HepG2 (cell line): ENCODE measurements around the gene MYO10. TPM values are rescaled to one million over a fixed set of nuclear protein-coding genes. Genes with fewer than 3 reads are reported as not detected.

Experiments
- CCAR2 ChIP-seq: fragments of 200-400 bp; formaldehyde crosslinking; optimal IDR thresholded peaks from 2 replicates; pipeline ENCODE3; 2018; ENCODE audit warnings: low read depth, mild to moderate bottlenecking, low read length, moderate library complexity
- CENPT ChIP-seq: sonication (generic); formaldehyde crosslinking; IDR thresholded peaks from 2 replicates; pipeline ENCODE4 v1.8.0; 2022; ENCODE audit warnings: low read depth, mild to moderate bottlenecking, moderate library complexity, missing genetic modification reagents
- ESRRA ChIP-seq: sonication (generic); formaldehyde crosslinking; IDR thresholded peaks from 2 replicates; pipeline ENCODE4 v1.5.1; 2020; ENCODE audit warnings: mild to moderate bottlenecking, low read depth, missing genetic modification reagents
- FIP1L1 ChIP-seq: fragments of 200-400 bp; formaldehyde crosslinking; IDR thresholded peaks from 2 replicates; pipeline ENCODE4 v1.6.1; 2018; ENCODE audit warnings: low read depth, mild to moderate bottlenecking, low read length, moderate library complexity, borderline replicate concordance; ENCODE audit not compliant: insufficient read depth
- FOXA1 ChIP-seq, 2 experiments: fragments of 450-650 bp in 1 of 2; sonication (generic) in 1 of 2; formaldehyde crosslinking in 1 of 2; IDR thresholded peaks; 2 replicates each; pipeline versions ENCODE4 v1.4.0 to v1.6.1; 2016 to 2020; ENCODE audit warnings: missing genetic modification reagents in 1 of 2
- HMGA1 ChIP-seq: sonication (generic); formaldehyde crosslinking; conservative IDR thresholded peaks from 2 replicates; pipeline ENCODE4 v1.4.0; 2020; ENCODE audit warnings: missing genetic modification reagents
- KLF12 ChIP-seq: sonication (generic); formaldehyde crosslinking; IDR thresholded peaks from 2 replicates; pipeline ENCODE4 v1.4.0; 2020; ENCODE audit warnings: missing genetic modification reagents, borderline replicate concordance
- MIER2 ChIP-seq: IDR thresholded peaks from 2 replicates; pipeline ENCODE4 v1.6.1; 2016; ENCODE audit warnings: missing biosample characterization, missing genetic modification reagents
- NBN ChIP-seq: fragments of 450-650 bp; conservative IDR thresholded peaks from 2 replicates; pipeline ENCODE4 v1.6.1; 2017
- NFIC ChIP-seq: IDR thresholded peaks from 2 replicates; pipeline ENCODE4 v1.6.1; 2012; ENCODE audit warnings: mild to moderate bottlenecking, low read length, inconsistent platforms
- NR2F1 ChIP-seq, 2 experiments: fragments of 450-650 bp in 1 of 2; formaldehyde crosslinking in 1 of 2; IDR thresholded peaks; 2 replicates each; pipeline versions ENCODE4 v1.5.0 to v1.6.1; 2016 to 2020; ENCODE audit warnings: mild to moderate bottlenecking in 1 of 2, missing compliant biosample characterization in 1 of 2, missing genetic modification reagents in 1 of 2, moderate library complexity in 1 of 2
- SMAD1 ChIP-seq: sonication (generic); formaldehyde crosslinking; IDR thresholded peaks from 2 replicates; pipeline ENCODE4 v1.4.0; 2020; ENCODE audit warnings: missing genetic modification reagents, low read depth, mild to moderate bottlenecking, borderline replicate concordance
- STAT5B ChIP-seq: sonication (generic); formaldehyde crosslinking; IDR thresholded peaks from 2 replicates; pipeline ENCODE4 v1.4.0; 2020; ENCODE audit warnings: missing genetic modification reagents
- TBL1XR1 ChIP-seq: fragments of 150-350 bp; IDR thresholded peaks from 2 replicates; pipeline ENCODE4 v1.6.1; 2014; ENCODE audit warnings: borderline replicate concordance, low read length; ENCODE audit not compliant: partially characterized antibody
- TCF7L2 ChIP-seq: IDR thresholded peaks from 2 replicates; pipeline ENCODE4 v1.6.1; 2011; ENCODE audit warnings: mild to moderate bottlenecking, low read depth, low read length, moderate library complexity
- ZBTB38 ChIP-seq: sonication (generic); formaldehyde crosslinking; IDR thresholded peaks from 2 replicates; pipeline ENCODE4 v1.5.1; 2020; ENCODE audit warnings: mild to moderate bottlenecking, missing genetic modification reagents
- ZFP36L2 ChIP-seq: sonication (generic); formaldehyde crosslinking; IDR thresholded peaks from 2 replicates; pipeline ENCODE4 v1.4.0; 2020; ENCODE audit warnings: missing genetic modification reagents
- ZIK1 ChIP-seq: sonication (generic); formaldehyde crosslinking; IDR thresholded peaks from 2 replicates; pipeline ENCODE4 v1.5.0; 2020; ENCODE audit warnings: mild to moderate bottlenecking, low read depth, missing genetic modification reagents, borderline replicate concordance
- ZNF180 ChIP-seq: sonication (generic); formaldehyde crosslinking; IDR thresholded peaks from 2 replicates; pipeline ENCODE4 v1.4.0; 2020; ENCODE audit warnings: low read depth, missing genetic modification reagents, borderline replicate concordance
- ZNF776 ChIP-seq: sonication (generic); formaldehyde crosslinking; IDR thresholded peaks from 2 replicates; pipeline ENCODE4 v1.4.0; 2020; ENCODE audit warnings: mild to moderate bottlenecking, missing genetic modification reagents
- polyA plus RNA-seq, 8 experiments: library from polyadenylated mRNA; depleted of rRNA in 3 of 8; stranded (reverse) in 7 of 8; unstranded in 1 of 8; fragments of >200 nt; fragmentation: Illumina TruSeq in 4 of 8; extraction: Trizol in 4 of 8; gene quantifications; 2 replicates each; pipeline versions ENCODE4 v1.2.1 to v1.2.3, GENCODE V29; 2011 to 2016; ENCODE audit warnings: low read depth in 4 of 8, missing spikeins in 1 of 8, mixed read lengths in 1 of 8; ENCODE audit not compliant: insufficient read depth in 1 of 8
- total RNA-seq, 5 experiments: library from RNA; depleted of rRNA; stranded (reverse); fragments of >200 nt; fragmentation: Illumina TruSeq; extraction: Trizol; gene quantifications; 2 replicates each; pipeline ENCODE4 v1.2.3, GENCODE V29; 2016; ENCODE audit warnings: low read depth in 1 of 5
- TF ChIP-seq, protein P1 (sequence below): sonication (generic); formaldehyde crosslinking; IDR thresholded peaks from 2 replicates; pipeline ENCODE4 v1.4.0; 2020; ENCODE audit warnings: missing genetic modification reagents, mild to moderate bottlenecking, borderline replicate concordance
- TF ChIP-seq, protein P2 (sequence below): sonication (generic); formaldehyde crosslinking; IDR thresholded peaks from 2 replicates; pipeline ENCODE4 v1.5.1; 2020; ENCODE audit warnings: missing genetic modification reagents, mild to moderate bottlenecking, borderline replicate concordance
- TF ChIP-seq, protein P3 (sequence below): sonication (generic); formaldehyde crosslinking; IDR thresholded peaks from 2 replicates; pipeline ENCODE4 v1.4.0; 2020; ENCODE audit warnings: missing genetic modification reagents
- TF ChIP-seq, protein P4 (sequence below): sonication (generic); formaldehyde crosslinking; IDR thresholded peaks from 2 replicates; pipeline ENCODE4 v1.5.0; 2020; ENCODE audit warnings: mild to moderate bottlenecking, missing genetic modification reagents, moderate library complexity

MYO10 gene
- total and polyA plus RNA-seq, 2 of the 13 experiments (the other 11 are each of a cell fraction or from before 2014, with no cell fraction given): 4.5 to 14.0 TPM

DNA sequence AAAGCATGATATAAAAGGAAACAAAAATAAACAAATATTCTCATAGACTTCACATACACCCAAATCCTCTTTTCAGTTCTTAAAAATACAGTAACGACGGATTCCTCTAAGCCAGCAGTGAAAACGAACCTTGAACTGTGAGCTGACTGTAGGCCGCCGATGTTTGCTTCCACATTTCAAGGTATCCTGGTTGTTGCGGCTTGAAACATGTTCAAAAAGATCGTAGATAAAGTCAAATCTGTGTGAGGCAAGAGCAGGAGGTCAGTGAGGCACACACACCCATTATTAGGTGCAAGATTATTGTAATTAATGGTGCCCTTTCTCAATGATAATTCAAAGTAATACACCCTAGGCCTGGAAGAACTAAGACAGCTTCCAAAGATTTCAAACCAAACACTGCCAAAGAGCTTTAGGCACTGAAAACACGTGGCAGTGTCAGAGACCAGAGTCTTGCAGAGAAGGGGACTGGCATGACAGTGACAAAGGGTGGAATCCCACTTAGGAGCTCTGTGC lies 178.0 kb downstream of the MYO10 start (continued):
- no peak for TF ChIP-seq STAT5B (CRISPR knock-in tag)
- TF ChIP-seq FOXA1 (IDR thresholded peaks at IDR 0.05): no peak
- TF ChIP-seq FOXA1 (CRISPR knock-in tag; IDR thresholded peaks at IDR 0.05): peak; percentile 59
- no peak for TF ChIP-seq SMAD1
- no peak for TF ChIP-seq CCAR2
- TF ChIP-seq, protein P1, sequence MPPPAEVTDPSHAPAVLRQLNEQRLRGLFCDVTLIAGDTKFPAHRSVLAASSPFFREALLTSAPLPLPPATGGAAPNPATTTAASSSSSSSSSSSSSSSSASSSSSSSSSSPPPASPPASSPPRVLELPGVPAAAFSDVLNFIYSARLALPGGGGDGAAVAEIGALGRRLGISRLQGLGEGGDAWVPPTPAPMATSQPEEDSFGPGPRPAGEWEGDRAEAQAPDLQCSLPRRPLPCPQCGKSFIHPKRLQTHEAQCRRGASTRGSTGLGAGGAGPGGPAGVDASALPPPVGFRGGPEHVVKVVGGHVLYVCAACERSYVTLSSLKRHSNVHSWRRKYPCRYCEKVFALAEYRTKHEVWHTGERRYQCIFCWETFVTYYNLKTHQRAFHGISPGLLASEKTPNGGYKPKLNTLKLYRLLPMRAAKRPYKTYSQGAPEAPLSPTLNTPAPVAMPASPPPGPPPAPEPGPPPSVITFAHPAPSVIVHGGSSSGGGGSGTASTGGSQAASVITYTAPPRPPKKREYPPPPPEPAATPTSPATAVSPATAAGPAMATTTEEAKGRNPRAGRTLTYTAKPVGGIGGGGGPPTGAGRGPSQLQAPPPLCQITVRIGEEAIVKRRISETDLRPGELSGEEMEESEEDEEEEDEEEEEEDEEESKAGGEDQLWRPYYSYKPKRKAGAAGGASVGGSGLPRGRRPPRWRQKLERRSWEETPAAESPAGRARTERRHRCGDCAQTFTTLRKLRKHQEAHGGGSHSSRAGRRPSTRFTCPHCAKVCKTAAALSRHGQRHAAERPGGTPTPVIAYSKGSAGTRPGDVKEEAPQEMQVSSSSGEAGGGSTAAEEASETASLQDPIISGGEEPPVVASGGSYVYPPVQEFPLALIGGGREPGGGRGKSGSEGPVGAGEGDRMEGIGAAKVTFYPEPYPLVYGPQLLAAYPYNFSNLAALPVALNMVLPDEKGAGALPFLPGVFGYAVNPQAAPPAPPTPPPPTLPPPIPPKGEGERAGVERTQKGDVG (CRISPR knock-in tag): no peak
- TF ChIP-seq ZNF180: no peak
- TF ChIP-seq ZNF776 (CRISPR knock-in tag): no peak
- TF ChIP-seq, protein P2, sequence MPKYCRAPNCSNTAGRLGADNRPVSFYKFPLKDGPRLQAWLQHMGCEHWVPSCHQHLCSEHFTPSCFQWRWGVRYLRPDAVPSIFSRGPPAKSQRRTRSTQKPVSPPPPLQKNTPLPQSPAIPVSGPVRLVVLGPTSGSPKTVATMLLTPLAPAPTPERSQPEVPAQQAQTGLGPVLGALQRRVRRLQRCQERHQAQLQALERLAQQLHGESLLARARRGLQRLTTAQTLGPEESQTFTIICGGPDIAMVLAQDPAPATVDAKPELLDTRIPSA (CRISPR knock-in tag): no peak
- TF ChIP-seq, protein P3, sequence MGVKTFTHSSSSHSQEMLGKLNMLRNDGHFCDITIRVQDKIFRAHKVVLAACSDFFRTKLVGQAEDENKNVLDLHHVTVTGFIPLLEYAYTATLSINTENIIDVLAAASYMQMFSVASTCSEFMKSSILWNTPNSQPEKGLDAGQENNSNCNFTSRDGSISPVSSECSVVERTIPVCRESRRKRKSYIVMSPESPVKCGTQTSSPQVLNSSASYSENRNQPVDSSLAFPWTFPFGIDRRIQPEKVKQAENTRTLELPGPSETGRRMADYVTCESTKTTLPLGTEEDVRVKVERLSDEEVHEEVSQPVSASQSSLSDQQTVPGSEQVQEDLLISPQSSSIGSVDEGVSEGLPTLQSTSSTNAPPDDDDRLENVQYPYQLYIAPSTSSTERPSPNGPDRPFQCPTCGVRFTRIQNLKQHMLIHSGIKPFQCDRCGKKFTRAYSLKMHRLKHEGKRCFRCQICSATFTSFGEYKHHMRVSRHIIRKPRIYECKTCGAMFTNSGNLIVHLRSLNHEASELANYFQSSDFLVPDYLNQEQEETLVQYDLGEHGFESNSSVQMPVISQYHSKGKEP (CRISPR knock-in tag): no peak
- no peak for TF ChIP-seq KLF12 (CRISPR knock-in tag)
- TF ChIP-seq ZIK1 (CRISPR knock-in tag): no peak
- TF ChIP-seq, protein P4, sequence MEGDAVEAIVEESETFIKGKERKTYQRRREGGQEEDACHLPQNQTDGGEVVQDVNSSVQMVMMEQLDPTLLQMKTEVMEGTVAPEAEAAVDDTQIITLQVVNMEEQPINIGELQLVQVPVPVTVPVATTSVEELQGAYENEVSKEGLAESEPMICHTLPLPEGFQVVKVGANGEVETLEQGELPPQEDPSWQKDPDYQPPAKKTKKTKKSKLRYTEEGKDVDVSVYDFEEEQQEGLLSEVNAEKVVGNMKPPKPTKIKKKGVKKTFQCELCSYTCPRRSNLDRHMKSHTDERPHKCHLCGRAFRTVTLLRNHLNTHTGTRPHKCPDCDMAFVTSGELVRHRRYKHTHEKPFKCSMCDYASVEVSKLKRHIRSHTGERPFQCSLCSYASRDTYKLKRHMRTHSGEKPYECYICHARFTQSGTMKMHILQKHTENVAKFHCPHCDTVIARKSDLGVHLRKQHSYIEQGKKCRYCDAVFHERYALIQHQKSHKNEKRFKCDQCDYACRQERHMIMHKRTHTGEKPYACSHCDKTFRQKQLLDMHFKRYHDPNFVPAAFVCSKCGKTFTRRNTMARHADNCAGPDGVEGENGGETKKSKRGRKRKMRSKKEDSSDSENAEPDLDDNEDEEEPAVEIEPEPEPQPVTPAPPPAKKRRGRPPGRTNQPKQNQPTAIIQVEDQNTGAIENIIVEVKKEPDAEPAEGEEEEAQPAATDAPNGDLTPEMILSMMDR (CRISPR knock-in tag): no peak
- TF ChIP-seq HMGA1: no peak
- TF ChIP-seq FIP1L1: no peak
- TF ChIP-seq TCF7L2: no peak
- TF ChIP-seq MIER2 (CRISPR knock-in tag): no peak
- peak; percentile 16 to 53; a peak in 2 of 4 replicates for TF ChIP-seq NR2F1 (CRISPR knock-in tag; IDR thresholded peaks at IDR 0.05)
- no peak for TF ChIP-seq ZBTB38 (CRISPR knock-in tag)
- no peak for TF ChIP-seq CENPT (CRISPR knock-in tag)
- TF ChIP-seq TBL1XR1: no peak
- TF ChIP-seq NBN: no peak
- TF ChIP-seq NFIC: peak; percentile 56; the same call in 1 of the 2 replicates
- TF ChIP-seq ZFP36L2 (CRISPR knock-in tag): no peak
- no peak for TF ChIP-seq ESRRA (CRISPR knock-in tag)
